Measurements from ENCODE around the gene FKBP4.

Gene FKBP4

DNA sequence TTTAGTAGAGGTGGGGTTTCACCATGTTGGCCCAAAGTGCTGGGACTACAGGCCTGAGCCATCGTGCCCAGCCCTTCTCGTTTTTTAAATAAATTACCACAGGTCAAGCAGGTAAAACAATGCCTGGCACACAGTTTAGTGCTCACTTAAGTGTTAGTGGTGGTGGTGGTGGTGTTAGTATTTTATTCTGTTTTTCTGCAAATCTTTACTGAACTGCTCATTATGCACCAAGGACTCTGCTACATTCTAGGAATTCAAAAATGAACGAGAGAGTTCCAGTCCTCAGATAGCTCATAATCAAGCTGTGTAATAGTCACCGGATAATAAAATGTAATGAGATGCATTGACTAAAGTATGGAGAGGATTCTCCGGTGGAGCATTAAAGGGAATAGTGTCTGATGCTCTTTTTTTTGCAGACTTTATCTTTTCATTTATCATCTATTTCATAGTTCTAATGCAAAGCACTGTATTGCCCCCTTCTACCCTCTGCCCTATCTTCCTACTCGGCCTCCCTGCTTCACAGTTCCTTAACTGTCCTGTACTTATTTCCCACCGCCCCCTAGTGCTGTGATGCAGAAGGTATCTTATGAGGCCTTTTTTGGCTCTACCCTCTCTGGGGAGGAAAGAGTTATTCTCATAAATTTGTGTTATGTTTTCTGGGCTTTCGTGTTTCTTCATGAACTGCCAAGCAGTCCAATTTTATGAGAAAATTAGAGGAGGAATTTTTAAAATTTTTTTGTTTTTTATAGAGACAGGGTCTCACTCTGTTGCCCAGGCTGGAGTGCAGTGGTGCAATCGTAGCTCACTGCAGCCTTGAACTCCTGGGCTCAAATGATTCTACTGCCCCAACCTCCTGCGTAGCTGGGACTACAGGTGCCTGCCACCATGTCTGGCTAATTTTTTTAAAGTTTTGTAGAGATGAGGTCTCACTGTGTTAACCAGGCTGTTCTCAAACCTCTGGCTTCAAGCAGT is 18.7 kb downstream of the FKBP4 start:
- peak; percentile 53 for DNase-seq (ENCODE audit: low read depth)

DNA sequence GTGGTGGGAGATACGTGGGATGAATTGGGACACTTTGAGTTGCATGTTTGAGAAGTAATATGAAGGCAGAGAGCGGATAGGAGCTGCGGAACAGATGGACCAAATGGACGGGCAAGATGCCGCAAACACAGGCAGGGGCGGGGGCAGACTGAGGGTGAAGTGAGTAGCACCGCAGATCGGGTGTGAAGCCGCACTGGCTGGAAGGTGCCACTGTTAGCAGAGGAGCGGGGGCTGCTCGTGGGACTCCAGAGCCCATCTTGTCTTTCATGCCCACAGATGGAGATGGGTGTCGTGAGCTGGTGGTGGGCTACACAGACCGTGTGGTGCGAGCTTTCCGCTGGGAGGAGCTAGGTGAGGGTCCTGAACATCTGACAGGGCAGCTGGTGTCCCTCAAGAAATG is 25.0 kb downstream of the FKBP4 start:
- DNase-seq (ENCODE audit: low read depth) = no peak

DNA sequence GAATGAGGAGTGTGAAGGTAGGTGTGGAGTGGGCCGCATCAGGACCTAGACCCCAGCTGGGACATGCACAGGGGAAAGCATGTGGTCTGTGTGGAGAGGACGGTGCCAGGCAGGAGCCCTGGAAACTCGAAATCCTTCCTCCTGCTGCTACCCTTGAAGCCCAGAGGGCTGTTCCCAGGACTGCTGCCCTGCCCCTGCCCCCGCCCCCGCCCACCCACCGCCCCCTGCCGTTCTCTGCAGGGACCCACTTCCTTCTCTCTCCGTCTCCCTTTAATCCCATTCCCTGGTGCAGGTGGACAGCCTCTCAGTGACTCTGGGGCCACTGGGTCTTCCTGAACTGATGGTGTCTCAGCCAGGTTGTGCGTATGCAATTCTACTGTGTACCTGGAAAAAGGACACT is 25.7 kb downstream of the FKBP4 start:
- DNase-seq (ENCODE audit: low read depth) = no peak

DNA sequence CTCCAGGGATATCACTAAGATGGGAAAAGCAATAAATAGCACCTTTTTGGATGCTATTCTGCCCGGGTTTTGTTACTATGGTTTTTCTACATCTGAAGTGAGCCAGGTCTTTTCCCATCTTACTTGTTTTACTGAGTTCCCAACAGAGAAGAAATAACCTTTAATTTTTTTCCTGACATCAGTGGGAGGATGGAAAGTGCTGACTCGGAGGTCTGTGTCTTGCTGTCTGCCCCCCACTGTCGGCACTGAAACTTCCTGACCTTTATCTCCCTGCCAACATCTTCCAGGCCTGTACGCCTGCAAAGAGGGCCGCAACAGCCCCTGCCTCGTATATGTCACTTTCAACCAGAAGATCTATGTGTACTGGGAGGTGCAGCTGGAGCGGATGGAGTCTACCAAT is 28.7 kb downstream of the FKBP4 start:
- DNase-seq (ENCODE audit: low read depth) = no peak

DNA sequence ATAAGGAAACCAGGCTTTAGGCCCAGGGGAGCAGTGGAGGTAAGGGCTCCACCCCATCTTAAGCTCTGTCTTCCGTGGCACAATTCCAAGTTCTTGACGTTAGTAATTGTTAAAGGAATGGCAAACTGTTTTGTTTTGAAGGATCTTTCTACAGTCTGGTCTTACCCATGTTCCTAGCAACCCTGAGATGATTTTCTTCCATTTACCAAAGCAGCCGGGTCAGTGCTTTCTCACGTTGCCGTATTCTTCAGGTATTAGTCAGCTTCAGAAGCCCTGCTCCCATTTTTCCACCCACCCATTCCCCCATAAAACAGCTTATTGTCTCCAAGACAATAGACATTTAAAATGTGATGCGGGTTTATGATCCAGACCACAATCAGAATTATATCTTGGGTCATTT is 29.8 kb downstream of the FKBP4 start:
- no peak for DNase-seq (ENCODE audit: low read depth)

DNA sequence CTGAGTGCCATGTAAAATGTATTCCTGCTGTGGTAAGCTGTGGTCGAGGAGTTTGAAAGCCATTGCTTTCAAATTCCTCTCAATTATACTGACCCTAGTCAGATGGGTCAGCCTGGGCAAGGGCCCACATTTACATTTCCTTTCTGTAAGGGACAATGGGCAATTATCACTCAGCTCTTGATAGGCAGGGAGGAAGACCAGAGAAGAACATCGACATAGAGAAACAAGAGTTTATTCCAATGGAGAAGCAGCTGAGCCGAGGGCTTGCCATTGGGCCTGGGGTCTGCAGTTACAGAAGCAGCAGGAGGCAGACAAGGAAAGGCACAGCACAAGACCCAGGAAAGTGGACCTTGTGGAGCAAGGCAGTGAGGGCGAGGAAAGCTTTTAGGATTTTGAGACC is 30.4 kb downstream of the FKBP4 start:
- no peak for DNase-seq (ENCODE audit: low read depth)

DNA sequence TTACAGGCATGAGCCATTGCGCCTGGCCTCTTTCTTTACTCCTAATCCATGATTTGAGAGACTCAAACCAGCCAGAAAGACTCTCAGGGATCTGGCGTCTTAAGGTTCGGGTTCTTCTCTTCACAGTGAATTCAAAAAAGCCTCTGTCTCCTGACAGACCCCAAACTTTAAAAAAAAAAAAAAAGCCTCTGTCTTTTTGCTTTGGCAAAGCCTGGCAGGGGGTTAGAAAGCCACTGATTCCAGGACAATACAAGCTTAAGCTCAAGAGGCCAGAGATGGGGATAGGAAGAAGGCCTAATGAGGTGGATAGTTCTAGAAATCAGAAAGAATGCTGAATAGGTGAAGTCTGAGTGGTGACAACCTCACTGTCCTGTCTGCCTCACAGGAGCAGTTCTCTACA is 31.3 kb downstream of the FKBP4 start:
- no peak for DNase-seq (ENCODE audit: low read depth)

DNA sequence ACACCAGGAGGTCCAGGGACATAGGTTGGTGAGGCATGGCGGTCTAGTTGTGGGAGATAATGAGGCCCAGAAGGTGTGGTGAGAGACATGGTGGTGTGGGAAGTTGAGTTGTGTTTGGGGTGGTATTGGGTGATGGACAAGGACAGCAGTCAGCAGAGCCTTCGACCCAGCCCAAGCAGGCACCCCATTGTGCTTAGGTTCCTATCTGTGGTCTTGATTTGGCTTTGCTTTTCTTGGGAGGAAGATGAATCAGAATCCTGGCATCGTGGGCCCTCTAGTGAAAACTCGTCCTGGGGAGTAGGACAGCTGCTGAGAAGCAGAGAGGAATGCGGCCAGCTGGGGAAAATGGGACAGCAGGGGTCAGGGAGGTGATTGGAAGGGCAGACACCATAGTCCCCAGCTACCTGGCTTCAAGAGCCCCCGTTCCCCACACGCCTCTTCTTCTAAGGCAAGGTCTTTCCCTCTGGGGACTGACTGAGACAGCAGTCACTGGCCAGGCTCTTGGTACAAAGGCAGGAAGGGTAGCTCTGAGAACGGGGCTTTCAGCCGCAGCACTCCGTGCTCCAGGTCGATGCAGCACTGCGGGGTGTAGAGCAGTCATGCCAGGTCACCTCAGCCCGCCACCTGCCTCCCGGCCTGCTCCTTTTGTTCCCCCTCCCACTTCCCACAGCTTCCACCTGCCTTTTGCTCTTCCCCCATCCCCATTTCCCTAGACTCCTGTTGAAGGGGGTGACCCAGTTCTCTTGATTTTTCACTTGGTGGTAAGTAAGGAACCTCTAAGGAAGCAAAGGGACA is 32.1 kb downstream of the FKBP4 start:
- DNase-seq (ENCODE audit: low read depth) = no peak

DNA sequence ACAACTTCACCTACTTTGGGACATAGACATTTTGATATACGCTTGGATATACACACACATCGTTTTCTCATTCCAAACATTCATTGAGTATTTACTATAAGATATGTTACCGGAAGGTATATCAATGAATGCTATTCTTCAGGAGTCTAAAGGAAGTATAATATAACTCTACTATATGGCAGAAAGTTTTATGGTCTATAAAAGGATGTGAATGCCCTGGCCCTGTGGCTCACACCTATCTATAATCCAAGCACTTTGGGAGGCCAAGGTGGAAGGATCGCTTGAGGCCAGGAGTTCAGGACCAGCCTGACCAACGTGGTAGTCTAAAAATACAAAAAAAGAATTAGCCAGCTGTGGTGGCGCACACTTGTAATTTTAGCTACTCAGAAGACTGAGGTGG is 34.5 kb downstream of the FKBP4 start:
- no peak for DNase-seq (ENCODE audit: low read depth)

DNA sequence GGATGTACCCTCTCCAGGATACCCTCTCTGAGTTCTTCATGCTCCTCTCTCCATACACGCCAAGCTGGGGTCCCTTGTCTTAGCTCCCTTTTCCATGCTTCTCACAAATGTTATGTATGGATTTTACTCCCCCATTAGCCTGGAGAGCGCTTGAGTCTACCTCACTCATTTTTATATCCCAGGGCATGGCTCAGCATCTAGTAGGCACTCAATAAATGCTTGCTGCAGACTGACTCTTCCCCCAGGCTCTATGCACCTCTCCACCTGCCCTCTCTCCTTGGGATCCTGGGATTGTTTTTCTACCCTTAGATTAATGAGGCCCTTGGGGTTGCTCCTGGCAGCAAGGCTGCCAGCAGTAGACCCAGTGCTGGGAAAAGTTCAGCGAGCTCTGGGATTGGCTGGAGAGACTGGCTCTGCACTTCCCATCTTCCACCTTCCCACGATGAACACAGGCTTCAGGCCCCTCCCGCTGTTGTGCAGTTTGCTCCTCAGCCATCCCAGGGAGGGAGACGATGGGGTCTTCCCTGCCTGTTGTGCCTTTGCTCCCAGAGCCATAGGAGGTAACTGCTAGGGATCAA is 37.9 kb downstream of the FKBP4 start:
- DNase-seq (ENCODE audit: low read depth) = no peak

DNA sequence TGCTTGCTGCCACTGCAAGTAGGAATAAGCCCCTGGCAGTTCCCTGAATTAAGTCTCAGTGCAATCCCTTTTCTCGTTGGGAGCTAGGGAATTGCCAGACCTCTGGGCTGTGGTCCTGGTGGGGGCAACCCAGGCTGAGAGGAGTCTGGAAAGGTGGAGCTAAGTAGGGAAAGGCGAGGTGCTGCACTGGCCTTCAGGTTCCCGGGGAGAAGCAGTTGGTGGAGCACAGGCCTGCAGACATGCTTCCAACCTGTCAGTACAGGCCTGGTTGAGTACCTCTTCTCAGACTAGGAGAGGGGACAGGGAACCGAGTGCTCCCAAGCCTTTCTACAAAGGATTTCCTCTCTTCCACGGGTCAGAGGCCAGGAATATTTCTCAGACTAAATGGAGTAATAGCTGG is 38.6 kb downstream of the FKBP4 start:
- no peak for DNase-seq (ENCODE audit: low read depth)

DNA sequence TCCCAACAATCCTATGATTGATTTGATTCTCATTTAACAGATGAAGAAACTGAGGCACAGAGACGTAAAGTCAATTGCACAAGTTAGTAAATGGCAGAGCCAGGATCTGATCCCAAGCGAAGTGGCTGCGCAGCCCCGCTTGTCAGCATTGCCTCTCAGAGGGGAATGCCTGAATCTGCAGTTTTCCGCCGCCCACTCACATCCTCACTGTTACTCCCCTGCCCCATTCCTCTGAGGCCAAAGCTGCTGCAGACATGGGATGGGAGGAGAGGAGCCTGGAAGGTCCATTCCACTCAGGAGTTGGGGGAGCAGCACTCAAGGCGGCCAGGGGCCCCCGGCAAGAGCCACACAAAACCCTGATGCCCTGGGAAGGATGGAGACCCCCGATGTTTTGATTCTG is 39.0 kb downstream of the FKBP4 start:
- DNase-seq (ENCODE audit: low read depth) = no peak

DNA sequence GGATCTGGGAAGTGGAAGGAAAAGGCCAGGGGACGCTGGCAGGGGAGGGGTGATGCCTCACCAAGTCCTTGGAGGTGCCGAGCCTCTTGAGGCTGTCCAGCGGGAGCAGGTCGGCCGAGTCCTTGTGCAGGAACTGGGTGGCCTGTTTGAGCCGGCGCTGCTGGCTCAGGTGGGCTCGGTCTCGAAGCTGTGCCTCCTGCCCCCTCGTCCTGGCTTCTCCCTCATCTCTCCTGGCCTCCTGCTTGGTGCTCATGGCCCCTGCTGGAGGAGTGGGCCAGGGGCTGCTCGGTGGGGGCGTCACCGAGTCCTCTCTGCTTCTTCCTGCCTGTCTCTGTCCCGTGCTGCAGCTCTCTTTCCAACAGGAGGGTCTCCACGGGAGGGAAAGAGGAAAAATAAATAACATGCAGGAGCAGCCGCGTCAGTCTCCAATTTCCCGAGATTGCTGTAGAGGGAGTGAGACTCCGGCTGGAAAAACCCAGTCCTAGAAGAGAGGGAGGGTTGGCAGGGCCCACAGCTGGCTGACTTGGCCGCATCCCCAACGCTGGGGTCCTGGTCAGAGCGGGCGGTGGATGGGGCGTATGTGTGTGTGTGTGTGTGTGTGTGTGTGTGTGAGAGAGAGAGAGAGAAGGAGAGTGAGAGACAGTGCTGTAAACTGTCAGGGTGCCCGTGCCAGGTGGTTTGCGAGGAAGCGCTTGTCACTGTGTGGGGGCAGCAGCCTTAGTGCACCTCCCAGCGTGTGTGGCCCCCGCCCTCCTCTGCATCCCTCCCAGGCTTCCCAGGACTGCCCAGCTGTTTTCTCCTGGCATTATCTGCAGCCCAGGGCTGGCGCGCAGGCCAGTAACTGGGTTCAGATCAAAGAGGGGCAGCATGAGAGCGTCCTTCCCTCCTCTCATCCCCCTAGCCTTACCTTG is 40.1 kb downstream of the FKBP4 start, which contains the start of gene NRIP2:
Gene NRIP2 (minus strand): TSS at position 455 of the 911 bp plus-strand sequence. CDS start 52 bp downstream, at position 403.
- peak; percentile 42 for DNase-seq (ENCODE audit: low read depth)

DNA sequence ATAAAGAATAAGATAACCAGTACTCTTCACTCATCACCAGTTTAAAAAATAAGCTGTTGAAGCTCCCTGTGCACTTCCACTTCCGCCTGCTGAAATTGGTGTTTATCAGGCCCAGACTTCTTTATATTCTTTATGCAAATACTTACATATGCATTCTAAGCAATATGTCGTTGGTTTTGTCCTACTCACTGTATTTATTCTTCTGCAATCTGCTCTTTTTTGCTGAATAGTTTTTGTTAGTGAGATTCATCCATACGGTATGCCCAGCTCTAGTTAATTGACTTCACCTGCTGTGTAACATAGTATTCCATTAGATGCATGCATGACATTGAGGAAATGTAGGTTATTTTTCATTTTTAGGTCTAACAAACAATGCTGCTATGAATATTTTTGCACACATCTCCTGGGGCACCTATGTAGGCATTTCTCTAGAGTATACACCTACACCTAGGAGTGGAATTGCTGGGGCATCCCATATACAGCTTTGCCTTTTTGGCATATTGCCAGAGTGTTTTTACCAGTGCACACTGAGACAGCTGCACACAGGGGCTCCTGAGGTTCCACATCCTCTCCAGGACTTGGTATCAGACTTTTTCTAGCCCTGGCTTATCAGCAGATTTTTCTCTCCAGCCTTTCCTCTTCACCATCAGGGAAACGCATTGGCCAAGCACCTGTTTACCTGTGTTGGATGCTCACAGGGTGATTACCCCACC is 41.1 kb downstream of the FKBP4 start:
- no peak for DNase-seq (ENCODE audit: low read depth)

DNA sequence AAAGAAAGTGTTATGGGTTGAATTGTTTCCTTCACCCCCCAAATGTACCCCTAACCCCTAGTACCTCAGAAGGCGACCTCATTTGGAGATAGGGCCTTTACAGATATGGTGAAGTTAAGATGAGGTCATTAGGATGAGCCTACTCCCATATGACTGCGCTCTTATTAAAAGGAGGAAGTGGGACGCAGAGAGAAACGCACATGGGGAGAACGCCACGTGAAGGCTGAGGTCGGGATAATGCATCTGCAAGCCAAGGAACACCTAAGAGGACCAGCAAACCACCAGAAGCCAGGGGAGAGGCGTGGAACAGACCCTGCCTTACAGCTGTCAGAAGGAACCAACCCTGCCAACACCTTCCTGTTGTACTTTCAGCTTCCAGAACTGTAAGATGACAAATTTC is 41.8 kb downstream of the FKBP4 start:
- no peak for DNase-seq (ENCODE audit: low read depth)

DNA sequence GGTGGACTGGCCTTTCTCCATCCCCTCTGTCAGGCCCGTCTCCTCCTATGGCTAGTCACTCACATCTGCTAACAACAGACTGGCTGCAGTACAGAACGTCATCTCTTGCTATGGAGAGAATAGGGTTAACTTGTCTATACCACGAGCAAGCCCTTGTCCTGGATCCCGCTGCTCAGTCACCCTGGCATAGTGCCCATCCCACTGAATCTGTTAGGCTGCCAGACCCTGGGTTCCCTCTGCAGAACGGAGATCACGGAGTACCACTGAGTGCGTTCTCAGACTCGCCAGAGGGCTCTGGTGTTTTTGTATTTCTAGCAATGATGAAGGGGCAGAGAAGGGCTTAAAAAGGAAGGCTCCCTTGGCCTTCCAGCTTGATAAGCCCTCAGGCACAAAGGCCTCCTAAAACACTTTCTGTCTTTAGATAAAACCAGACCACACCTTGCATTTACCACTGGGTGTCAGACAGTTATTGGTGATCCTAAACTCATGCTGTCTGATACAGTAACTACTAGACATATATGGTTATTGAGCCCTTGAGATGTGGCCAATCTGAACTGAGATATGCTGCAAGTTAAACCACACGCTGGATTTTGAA is 46.4 kb downstream of the FKBP4 start:
- no peak for DNase-seq (ENCODE audit: low read depth)

DNA sequence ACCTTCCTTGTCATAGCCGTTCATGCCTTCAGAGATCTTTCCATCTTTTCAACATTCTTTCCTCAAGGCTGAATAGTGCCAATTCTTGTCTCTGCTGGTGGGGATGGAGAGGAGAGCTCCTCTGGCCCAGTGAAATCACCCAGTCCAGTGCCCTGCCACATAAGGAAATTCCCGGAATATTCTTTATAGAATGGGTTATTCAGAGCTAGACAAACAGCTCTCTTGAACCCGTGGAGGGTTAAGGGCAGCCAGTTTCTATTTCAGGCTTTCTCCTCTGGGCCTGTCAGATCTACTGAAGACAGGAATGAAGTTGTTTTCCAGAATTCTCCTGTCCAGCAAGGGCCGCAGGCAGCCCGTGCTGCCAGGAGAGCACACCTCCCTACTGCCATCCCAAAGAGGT is 48.2 kb downstream of the FKBP4 start:
- no peak for DNase-seq (ENCODE audit: low read depth)

DNA sequence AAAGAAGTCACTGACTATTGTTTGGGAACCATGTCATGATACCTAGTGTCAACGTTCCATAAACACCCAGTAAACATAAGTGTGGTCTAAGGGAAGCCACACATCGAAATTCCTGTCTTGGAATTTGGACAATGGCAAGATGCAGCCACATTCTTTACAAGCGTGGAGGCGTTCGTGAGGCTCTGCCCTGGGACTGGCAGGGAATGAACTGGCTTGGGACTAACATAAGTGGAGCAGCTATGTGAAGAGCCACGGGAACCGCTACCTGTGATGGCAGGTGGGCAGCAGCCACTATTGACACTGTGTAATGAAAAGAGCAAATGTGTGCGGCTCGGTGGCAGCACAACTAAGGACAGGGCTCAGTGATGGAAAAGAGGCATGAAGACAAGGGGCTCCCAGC is 50.0 kb downstream of the FKBP4 start:
- DNase-seq (ENCODE audit: low read depth) = no peak

DNA sequence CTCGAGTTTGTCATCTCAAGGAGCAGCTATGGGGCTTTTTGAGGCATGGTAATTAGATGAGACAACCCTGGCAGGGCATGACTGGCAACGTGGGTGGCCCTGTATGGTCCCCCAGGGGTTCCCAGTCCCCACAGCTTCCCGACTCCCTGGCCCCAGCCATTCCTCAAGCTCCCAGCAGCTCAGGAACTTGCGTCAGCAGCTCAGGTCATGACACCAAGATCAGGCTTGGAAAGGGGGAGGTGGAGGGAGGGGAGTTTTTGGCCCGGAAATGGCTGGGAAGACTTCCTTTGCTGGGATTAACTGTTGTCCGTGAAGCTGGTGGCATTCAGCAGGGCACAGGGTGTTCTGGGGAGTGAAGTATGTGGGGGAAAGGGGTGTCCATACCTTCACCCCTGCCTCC is 50.5 kb downstream of the FKBP4 start:
- no peak for DNase-seq (ENCODE audit: low read depth)

DNA sequence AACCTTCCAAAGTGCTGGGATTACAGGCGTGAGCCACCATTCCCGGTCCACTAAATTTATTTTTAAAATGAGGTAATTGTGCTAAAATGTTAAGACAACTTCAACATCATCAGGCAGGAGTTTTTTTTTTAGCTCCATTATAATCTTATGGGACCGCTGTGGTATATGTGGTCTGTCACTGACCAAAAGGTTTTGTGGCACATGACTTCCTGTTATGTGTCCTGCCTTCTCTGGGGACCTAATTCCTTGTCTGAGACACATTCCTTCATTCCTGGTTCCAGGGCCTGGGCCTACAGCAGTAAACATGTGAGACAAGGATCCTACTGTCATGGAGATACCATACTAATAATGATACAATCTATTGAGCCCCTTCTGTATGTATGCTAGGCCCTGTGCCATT is 57.2 kb downstream of the FKBP4 start:
- DNase-seq (ENCODE audit: low read depth) = no peak

DNA sequence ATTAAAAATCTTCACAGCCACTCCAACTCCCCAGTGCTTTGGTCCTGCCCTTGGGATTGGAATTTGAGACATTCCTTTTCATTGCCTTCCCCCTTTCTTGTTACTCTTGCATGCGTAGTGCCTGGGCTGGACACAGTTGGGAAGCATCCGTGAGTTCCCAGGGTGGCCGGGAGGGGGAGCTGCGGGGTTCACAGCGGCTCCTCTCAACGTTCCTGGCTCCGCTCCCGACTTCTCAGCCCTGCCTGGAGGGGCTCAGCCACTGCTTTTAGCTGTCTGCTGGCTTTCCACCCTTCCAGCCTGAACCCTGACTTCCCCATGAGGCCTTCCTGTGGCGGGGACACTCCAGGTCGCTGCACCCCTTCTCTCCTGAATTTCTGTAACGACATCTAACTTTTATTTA is 58.9 kb downstream of the FKBP4 start:
- DNase-seq (ENCODE audit: low read depth) = no peak
